GM12891 (cell line): ENCODE results near the gene VCPKMT.

Experiments
- DNase-seq: peaks from one replicate; pipeline ENCODE4 v3.0.0; 2011; ENCODE audit warnings: low spot score; ENCODE audit not compliant: insufficient read length
- FAIRE-seq: peaks from 2 replicates; lab custom pipeline; 2011; peaks lifted over from hg19 to GRCh38; lab: Jason Lieb, UNC
- PAX5 ChIP-seq: IDR thresholded peaks from 2 replicates; pipeline ENCODE4 v1.6.1; 2011; ENCODE audit warnings: low read length, moderate library complexity, mild to moderate bottlenecking; ENCODE audit not compliant: insufficient read depth, severe bottlenecking
- POLR2A ChIP-seq: IDR thresholded peaks from 2 replicates; pipeline ENCODE4 v1.6.1; 2011; ENCODE audit warnings: low read depth, low read length, control low read depth
- POLR2AphosphoS5 ChIP-seq: IDR thresholded peaks from 2 replicates; pipeline ENCODE4 v1.6.1; 2011; ENCODE audit warnings: low read depth, low read length, control low read depth
- POU2F2 ChIP-seq: IDR thresholded peaks from 2 replicates; pipeline ENCODE4 v1.6.1; 2011; ENCODE audit warnings: low read depth, mild to moderate bottlenecking, control low read depth, low read length, moderate library complexity
- SPI1 ChIP-seq: IDR thresholded peaks from 2 replicates; pipeline ENCODE4 v1.6.1; 2011; ENCODE audit warnings: low read depth, low read length, control low read depth
- TAF1 ChIP-seq: IDR thresholded peaks from 2 replicates; pipeline ENCODE4 v1.6.1; 2011; ENCODE audit warnings: low read depth, low read length, control low read depth

Gene VCPKMT

DNA sequence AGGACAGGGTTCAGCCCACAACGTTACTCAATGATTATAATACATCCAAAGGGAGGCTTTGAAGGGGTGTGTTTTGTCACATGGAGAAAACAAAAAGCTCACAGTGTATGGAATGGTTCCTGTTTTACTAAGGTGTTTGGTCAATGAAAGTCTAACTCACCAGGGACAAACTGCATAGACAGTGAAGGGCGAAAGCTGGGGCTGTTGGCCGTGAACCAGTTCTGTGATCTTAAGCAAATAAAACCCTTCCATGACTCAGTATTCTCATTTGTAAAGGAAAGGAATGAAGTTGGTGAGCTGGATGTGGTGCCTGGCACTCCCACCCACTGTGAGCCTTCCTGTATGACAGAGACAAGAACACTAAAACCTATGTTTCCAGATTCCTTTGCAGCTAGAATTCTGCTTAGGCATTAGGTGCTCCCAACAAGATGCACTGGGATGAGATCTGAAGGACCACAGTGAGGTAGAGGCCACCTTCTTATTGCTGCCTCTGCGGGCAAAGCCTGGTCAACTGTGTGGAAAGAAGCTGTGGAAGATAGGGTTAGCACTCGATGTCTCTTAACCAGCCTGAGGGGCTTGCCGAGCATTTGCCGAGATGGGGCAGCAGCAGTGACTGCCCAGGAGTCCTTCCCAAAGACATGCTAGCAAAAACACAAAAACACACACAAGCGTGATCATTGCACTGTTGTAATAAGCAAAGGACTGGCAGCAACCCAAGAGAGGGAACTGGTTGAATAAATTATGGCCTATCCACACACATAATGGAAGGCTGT lies 48.5 kb downstream of the VCPKMT start:
- DNase-seq (no peak), FAIRE-seq (peak; percentile 63)
- TF ChIP-seq SPI1 (no peak), POLR2A (no peak), PAX5 (no peak), TAF1 (no peak), POLR2AphosphoS5 (no peak), POU2F2 (no peak)

- DNase-seq (no peak), FAIRE-seq (peak; percentile 41)
- TF ChIP-seq POLR2AphosphoS5 (no peak), TAF1 (no peak), POLR2A (no peak)
Measured at GRCh38 chr14:50065583-50065982, 50.8 kb downstream of the VCPKMT start.

DNA sequence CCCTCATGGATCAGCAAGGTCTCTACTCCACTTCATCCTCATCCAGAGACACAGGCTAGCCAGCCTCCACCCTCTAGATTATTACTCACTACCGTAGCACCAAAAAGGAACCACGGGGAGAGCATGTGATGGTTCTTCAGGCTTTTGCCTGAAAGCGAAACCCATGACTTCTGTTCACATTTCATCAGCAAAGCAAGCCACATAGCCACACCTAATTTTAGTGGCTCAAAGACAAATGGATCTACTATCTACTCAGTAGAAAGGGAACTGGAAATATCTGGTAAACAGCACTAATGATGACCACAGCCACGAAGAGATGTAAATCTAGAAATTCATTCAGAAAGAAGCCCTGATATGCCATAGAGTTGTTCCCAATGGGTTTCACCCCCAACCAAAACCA lies 51.4 kb downstream of the VCPKMT start:
- FAIRE-seq (peak; percentile 96), DNase-seq (peak; percentile 45)
- TF ChIP-seq PAX5: no peak
- peak; percentile 91 for TF ChIP-seq SPI1

DNA sequence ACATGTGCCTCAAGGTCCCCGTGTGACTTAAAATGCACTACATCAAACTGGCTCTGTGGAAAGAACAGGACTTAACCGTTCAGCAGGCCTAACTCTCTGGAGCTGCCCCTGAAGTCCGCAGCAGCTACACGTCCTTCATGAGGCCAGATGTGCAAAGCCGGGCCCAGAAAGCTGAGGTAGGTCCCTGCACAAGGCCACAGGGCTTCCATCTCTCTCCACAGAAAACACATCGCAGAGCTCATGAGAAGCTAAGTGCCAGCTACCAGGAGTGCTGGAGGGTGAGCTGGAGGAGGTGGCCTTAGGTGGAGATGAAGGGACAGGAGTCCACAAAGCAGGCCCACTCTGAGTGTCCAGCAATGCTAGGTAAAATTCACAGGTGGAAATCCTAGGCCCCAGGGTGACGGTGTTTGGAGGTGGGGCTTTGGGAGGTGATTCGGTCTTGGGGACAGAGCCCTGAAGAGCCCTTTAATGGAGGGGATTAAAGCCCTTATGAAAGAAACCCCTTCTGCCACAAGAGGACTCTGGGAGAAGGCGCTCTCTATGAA lies 52.4 kb downstream of the VCPKMT start:
- no peak for TF ChIP-seq SPI1
- no peak for TF ChIP-seq POLR2A
- no peak for TF ChIP-seq POU2F2
- no peak for TF ChIP-seq PAX5
- no peak for TF ChIP-seq POLR2AphosphoS5
- no peak for TF ChIP-seq TAF1
- DNase-seq (no peak), FAIRE-seq (peak; percentile 78)

- FAIRE-seq (peak; percentile 85), DNase-seq (no peak)
- peak; percentile 75; the same call in 1 of the 2 replicates for TF ChIP-seq TAF1
- no peak; the same call in 1 of the 2 replicates for TF ChIP-seq POU2F2
- TF ChIP-seq POLR2AphosphoS5: peak; percentile 37; the same call in 1 of the 2 replicates
- peak; percentile 79 for TF ChIP-seq POLR2A
- no peak for TF ChIP-seq SPI1
- no peak for TF ChIP-seq PAX5
Measured at GRCh38 chr14:50062438-50063085, 53.8 kb downstream of the VCPKMT start.

- FAIRE-seq: peak; percentile 98
- TF ChIP-seq POLR2A (peak; percentile 91), POU2F2 (peak; percentile 25), PAX5 (no peak), POLR2AphosphoS5 (peak; percentile 95), TAF1 (peak; percentile 95), SPI1 (peak; percentile 95)
- DNase-seq: peak; percentile 64
Measured at GRCh38 chr14:50061664-50062437, 54.5 kb downstream of the VCPKMT start.

DNA sequence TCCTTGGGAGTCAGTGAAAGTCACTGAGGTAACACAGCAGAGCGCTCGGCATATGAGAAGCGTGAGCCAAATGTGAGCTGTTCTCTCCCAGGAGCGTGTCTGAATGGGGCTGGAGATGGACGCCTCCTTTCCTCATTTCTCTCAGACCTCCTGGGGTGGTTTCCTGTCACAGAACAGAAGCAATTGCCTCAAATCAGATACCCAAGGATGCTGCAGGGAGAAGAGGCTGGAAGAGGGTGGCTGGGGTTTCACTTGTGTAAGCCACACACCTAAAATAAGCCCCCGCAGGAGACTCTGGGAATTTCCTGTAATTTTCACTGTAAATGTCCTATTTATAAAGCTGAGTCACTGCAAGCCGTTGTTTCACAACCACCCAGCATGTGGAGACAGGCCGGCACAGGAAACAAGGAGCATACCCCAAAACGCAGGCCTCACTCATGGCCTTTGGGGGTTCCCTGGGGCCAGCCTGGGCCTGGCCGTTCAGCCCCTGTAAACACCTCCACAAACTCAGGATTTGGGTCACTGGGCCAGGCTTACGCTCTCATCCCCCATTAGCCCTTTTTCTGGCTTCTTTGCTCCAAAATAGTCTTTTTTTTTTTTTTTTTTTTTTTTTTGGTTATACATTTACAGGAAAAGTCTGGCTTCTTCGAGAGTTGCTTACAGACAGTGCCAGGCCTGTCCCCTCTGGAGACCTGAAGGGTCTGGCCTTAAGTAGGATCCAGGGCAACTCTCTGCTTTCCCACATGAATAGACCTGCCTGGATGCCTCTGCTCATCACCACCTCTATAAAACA lies 55.3 kb downstream of the VCPKMT start:
- TF ChIP-seq POLR2AphosphoS5: no peak
- peak; percentile 45; the same call in 1 of the 2 replicates for TF ChIP-seq TAF1
- 0 out of 2 replicates have a peak, but pooled peaks have one; percentile 65 for TF ChIP-seq POU2F2
- TF ChIP-seq POLR2A: no peak
- FAIRE-seq (peak; percentile 84), DNase-seq (no peak)

DNA sequence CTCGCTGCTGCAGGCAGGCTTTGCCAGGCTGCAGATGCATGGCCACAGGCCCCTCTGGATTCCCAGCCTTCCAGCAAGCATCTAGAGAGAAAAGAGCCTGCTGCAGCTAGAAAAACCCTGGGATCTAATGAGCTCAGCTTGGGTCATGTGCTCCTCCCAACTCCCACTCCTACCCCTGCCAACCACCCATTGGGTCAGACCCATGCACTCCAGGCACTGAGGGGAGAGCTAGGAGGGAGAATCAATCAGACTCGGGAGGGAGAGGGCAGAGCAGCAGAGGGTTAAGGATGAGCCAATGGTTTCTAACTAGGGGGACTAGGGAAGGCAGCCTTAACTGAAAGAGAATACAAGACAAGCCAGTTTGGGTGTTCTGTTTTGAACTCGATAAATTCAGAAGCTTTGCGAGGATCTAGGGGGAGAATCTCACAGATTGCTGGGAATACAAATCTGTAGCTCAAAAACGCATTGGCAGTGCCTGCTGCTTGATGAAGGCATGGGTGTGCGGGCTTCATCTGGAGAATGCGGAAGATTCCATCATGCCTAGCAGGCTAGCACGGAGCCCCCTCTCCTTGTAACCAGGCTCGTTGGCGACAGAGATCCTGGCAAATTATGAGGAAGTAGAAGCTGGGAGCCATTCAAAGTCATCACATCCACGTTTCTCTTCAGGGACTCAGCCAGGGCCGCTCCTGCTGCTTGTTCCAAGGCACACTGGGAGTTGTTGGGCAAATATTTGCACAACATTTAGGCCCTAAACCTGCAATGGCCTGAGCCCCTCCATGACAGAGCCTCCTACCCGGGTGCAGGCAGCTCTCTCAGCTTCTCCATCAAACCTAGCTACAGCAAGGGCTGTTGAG lies 56.4 kb downstream of the VCPKMT start:
- TF ChIP-seq POU2F2: no peak
- TF ChIP-seq TAF1: no peak
- no peak for TF ChIP-seq POLR2A
- TF ChIP-seq SPI1: no peak
- TF ChIP-seq POLR2AphosphoS5: no peak
- no peak for TF ChIP-seq PAX5
- DNase-seq (no peak), FAIRE-seq (peak; percentile 40)
